ENCODE measurements around the gene MB21D2.

DNA sequence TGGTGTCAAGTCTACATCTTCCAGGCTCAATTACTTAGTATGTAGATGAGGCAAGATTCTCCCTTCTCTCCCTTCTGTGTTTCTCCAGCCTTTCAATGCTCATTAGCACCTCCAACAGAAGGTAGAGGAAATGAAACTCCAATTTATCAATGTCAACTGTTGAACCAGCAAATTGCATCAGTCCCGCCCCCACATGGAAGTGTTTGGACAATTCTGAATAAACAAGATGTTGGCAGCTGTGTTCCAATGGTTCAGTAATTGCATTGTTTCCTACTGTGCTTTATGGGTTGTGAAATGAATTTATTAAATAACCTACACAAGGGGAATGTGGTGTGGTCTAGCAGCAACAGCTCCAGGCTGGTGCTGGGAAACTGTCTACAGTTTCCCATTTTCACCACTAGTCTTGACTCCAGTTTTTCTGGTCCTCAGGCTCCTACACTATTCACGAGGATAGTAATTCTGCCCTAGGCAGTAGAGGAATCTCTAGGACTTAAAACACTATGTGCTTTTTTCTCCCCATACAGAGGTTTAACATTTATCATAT, 91.9 kb downstream of the MB21D2 start:
- peak; percentile 35; the same call in 1 of the 2 replicates for TF ChIP-seq CTCF (conservative IDR thresholded peaks at IDR 0.05; ENCODE audit: low read length)
- no peak for TF ChIP-seq EZH2phosphoT487 (IDR thresholded peaks at IDR 0.05; ENCODE audit: borderline replicate concordance, low read depth, low read length)

Measured in OCI-LY7 (cell line).